ENCODE data around the gene ZNF175.

GRCh38 chr19:51544038-51544437 is 27.0 kb upstream of the ZNF175 start:
- TF ChIP-seq CTCF (IDR thresholded peaks at IDR 0.05) (no peak), EZH2 (IDR thresholded peaks at IDR 0.05) (no peak), EZH2phosphoT487 (IDR thresholded peaks at IDR 0.05) (no peak)
